ENCODE measurements around the gene OR11H7. TPM values are rescaled to one million over a fixed set of nuclear protein-coding genes. Genes with fewer than 3 reads are reported as not detected.
"Not testable (repeated sequence)": the region's sequence is repeated elsewhere in the genome, so short reads cannot be mapped to it uniquely, and the experiment has no call there.

The OR11H7 gene
- total RNA-seq, 1 donor from 2014 or later: not detected

GRCh38 chr14:20219033-20219432, 9.7 kb upstream of the OR11H7 start:
- no peak for DNase-seq
- no peak overlapping the region for H3K4me3 Mint-ChIP-seq (ENCODE audit: unreplicated experiment)
- no peak overlapping the region for H3K27ac Mint-ChIP-seq (ENCODE audit: unreplicated experiment)
- peaks cover 2% of the 10 kb centered on the region for H3K27me3 Mint-ChIP-seq (ENCODE audit: unreplicated experiment)
- no peaks in the 10 kb centered on the region for H3K4me1 Mint-ChIP-seq (ENCODE audit: low read depth, unreplicated experiment)
- H3K9me3 Mint-ChIP-seq (ENCODE audit: unreplicated experiment): peaks cover 14% of the 10 kb centered on the region
- H3K36me3 Mint-ChIP-seq (ENCODE audit: unreplicated experiment): peaks cover 4% of the 10 kb centered on the region
- TF ChIP-seq CTCF (IDR thresholded peaks at IDR 0.05; ENCODE audit: partially characterized antibody, unreplicated experiment): no peak

- DNase-seq: no peak
- Mint-ChIP-seq H3K27ac (ENCODE audit: unreplicated experiment) (no peak within 1 kb of the TSS), H3K9me3 (ENCODE audit: unreplicated experiment) (peaks cover 13% of the 10 kb centered on the region), H3K36me3 (ENCODE audit: unreplicated experiment) (peaks cover 8% of the 10 kb centered on the region), H3K27me3 (ENCODE audit: unreplicated experiment) (no peaks in the 10 kb centered on the region), H3K4me1 (ENCODE audit: low read depth, unreplicated experiment) (no peaks in the 10 kb centered on the region), H3K4me3 (ENCODE audit: unreplicated experiment) (no peak within 1 kb of the TSS)
- no peak for TF ChIP-seq CTCF (IDR thresholded peaks at IDR 0.05; ENCODE audit: partially characterized antibody, unreplicated experiment)
Measured at GRCh38 chr14:20223410-20223809, 5.4 kb upstream of the OR11H7 start, which contains the start of gene OR11H6. OR11H6 (plus strand) TSS chr14:20223710; CDS start chr14:20223710, 0 bp downstream.

- not testable (repeated sequence) for H3K4me1 Mint-ChIP-seq (ENCODE audit: low read depth, unreplicated experiment); DNase-seq; H3K36me3 Mint-ChIP-seq (ENCODE audit: unreplicated experiment); H3K9me3 Mint-ChIP-seq (ENCODE audit: unreplicated experiment); H3K27me3 Mint-ChIP-seq (ENCODE audit: unreplicated experiment); H3K27ac Mint-ChIP-seq (ENCODE audit: unreplicated experiment); H3K4me3 Mint-ChIP-seq (ENCODE audit: unreplicated experiment)
Measured at GRCh38 chr14:20235415-20235814, 6.6 kb downstream of the OR11H7 start.

- H3K4me1 Mint-ChIP-seq (ENCODE audit: low read depth, unreplicated experiment): no peaks in the 10 kb centered on the region
- no peak for TF ChIP-seq CTCF (IDR thresholded peaks at IDR 0.05; ENCODE audit: partially characterized antibody, unreplicated experiment)
- no peak overlapping the region for H3K27ac Mint-ChIP-seq (ENCODE audit: unreplicated experiment)
- no peak for DNase-seq
- no peaks in the 10 kb centered on the region for H3K27me3 Mint-ChIP-seq (ENCODE audit: unreplicated experiment)
- H3K36me3 Mint-ChIP-seq (ENCODE audit: unreplicated experiment): peaks cover 11% of the 10 kb centered on the region
- no peak overlapping the region for H3K4me3 Mint-ChIP-seq (ENCODE audit: unreplicated experiment)
- H3K9me3 Mint-ChIP-seq (ENCODE audit: unreplicated experiment): peaks cover 4% of the 10 kb centered on the region
Measured at GRCh38 chr14:20247646-20248246, 19.0 kb downstream of the OR11H7 start.

- TF ChIP-seq CTCF (IDR thresholded peaks at IDR 0.05; ENCODE audit: partially characterized antibody, unreplicated experiment): no peak
- no peaks in the 10 kb centered on the region for H3K36me3 Mint-ChIP-seq (ENCODE audit: unreplicated experiment)
- no peaks in the 10 kb centered on the region for H3K4me1 Mint-ChIP-seq (ENCODE audit: low read depth, unreplicated experiment)
- DNase-seq: no peak
- no peaks in the 10 kb centered on the region for H3K27me3 Mint-ChIP-seq (ENCODE audit: unreplicated experiment)
- no peaks in the 10 kb centered on the region for H3K9me3 Mint-ChIP-seq (ENCODE audit: unreplicated experiment)
- no peak overlapping the region for H3K27ac Mint-ChIP-seq (ENCODE audit: unreplicated experiment)
- H3K4me3 Mint-ChIP-seq (ENCODE audit: unreplicated experiment): no peak overlapping the region
Measured at GRCh38 chr14:20262642-20263128, 33.9 kb downstream of the OR11H7 start.

GRCh38 chr14:20264361-20264760, 35.6 kb downstream of the OR11H7 start:
- H3K9me3 Mint-ChIP-seq (ENCODE audit: unreplicated experiment); H3K27me3 Mint-ChIP-seq (ENCODE audit: unreplicated experiment); H3K4me1 Mint-ChIP-seq (ENCODE audit: low read depth, unreplicated experiment); H3K36me3 Mint-ChIP-seq (ENCODE audit: unreplicated experiment); H3K27ac Mint-ChIP-seq (ENCODE audit: unreplicated experiment); DNase-seq; H3K4me3 Mint-ChIP-seq (ENCODE audit: unreplicated experiment): not testable (repeated sequence)
